GM19240 (cell line): ENCODE data around the gene RALGAPA1.
"Not testable (repeated sequence)": the region's sequence is repeated elsewhere in the genome, so short reads cannot be mapped to it uniquely, and the experiment has no call there.

Experiments used
- DNase-seq: peaks from one replicate; pipeline ENCODE4 v3.0.0; 2011; ENCODE audit warnings: low spot score; ENCODE audit not compliant: insufficient read length

RALGAPA1 gene

GRCh38 chr14:35766036-35766699 is 42.9 kb downstream of the RALGAPA1 start:
- no peak for DNase-seq

GRCh38 chr14:35761922-35762321 is 47.2 kb downstream of the RALGAPA1 start:
- DNase-seq = no peak

- no peak for DNase-seq
Measured at GRCh38 chr14:35760143-35760542, 49.0 kb downstream of the RALGAPA1 start.

DNA sequence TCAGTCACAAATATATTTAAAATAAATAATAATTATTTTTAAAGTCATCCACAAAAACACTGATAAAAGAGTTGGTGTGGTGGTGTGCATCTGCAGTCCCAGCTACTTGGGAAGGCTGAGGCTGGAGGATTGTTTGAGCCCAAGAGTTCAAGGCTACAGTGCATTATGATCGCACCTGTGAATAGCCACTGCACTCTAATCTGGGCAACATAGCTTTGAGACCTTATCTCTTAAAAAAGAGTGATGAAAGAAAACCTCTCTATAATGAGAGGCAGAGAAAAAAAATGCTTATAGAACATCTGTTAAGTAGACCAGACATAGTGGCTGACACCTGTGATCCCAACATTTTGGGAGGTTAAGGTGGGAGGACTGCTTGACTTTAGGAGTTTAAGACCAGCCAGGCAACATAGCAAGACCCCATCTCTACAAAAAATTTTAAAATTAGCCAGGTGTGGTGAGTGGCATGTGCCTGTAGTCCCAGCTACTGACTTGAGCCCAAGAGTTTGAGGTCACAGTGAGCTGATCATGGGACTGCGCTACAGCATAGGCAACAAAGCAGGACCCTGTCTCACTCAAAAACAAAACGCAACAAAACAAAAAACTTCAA is 50.5 kb downstream of the RALGAPA1 start:
- DNase-seq = no peak

DNA sequence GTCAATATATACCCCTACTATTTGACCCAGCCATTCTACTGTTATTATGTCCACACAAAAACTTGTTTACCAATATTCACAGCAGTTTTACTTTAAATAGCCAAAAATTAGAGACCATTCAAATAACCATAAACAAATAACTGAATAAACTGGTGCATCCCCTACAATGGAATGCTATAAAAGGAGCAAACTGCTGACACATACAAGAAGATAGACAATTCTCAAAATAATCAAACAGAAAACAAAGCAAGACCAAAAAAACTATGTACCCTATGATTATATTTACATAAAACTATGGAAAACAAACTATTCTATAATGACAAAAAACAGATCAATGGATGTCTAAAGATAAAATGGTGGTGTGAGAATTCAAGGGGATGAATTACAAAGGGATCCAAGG is 54.4 kb downstream of the RALGAPA1 start:
- DNase-seq = no peak

GRCh38 chr14:35752380-35752779 is 56.7 kb downstream of the RALGAPA1 start:
- no peak for DNase-seq

DNA sequence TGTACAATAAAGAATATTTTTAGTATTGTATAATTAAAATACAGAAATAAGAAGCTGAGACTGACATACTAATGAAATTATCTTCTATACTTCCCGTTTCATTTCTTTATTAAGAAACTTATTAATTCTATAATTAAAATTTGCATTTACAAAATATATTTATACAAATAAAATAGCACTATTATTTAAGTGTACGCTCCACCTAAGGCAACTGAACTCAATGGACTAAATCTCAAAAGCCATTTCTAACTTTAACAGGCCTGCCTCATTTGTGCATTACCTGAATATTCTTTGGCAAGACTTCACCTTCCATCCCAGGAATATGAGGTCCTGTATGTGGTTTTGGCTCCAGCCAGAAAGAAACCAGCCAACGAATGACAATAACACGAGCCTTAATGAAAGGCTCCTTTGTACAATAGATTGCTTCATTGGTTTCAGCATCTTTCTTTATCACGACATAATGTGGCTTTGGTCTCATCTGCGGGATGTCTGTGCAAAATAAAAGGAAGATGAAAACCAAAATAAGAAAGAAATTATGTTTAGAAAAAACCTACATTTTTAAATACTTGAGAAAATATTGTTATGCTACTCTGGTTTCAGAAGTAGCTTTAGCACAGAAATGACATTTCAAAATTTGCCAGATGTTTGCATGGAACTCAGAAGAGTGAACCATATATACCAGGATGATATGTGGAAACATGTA is 58.7 kb downstream of the RALGAPA1 start:
- no peak for DNase-seq

- no peak for DNase-seq
Measured at GRCh38 chr14:35747379-35747778, 61.7 kb downstream of the RALGAPA1 start.

- no peak for DNase-seq
Measured at GRCh38 chr14:35742442-35742841, 66.7 kb downstream of the RALGAPA1 start.

DNA sequence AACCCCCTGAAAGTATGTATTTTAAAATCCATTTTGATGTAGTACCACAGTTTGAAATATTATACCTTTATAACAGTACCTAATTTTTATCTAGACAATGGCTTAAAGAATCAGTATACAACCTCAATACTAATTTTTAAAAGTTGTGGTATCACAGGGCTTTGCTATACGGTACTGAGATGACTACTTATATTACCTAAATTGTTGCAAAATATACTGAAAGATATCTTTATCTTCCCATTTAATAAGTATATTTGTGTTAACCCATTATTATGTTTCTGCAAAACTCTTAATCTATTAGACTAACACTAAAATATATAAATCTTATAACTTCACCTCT is 67.1 kb downstream of the RALGAPA1 start:
- DNase-seq = no peak

- no peak for DNase-seq
Measured at GRCh38 chr14:35741345-35742031, 67.6 kb downstream of the RALGAPA1 start.

- no peak for DNase-seq
Measured at GRCh38 chr14:35740215-35740614, 68.9 kb downstream of the RALGAPA1 start.

- not testable (repeated sequence) for DNase-seq
Measured at GRCh38 chr14:35735163-35735562, 73.9 kb downstream of the RALGAPA1 start.

- not testable (repeated sequence) for DNase-seq
Measured at GRCh38 chr14:35733510-35733909, 75.6 kb downstream of the RALGAPA1 start.

- no peak for DNase-seq
Measured at GRCh38 chr14:35730871-35731270, 78.2 kb downstream of the RALGAPA1 start.

GRCh38 chr14:35727764-35728163 is 81.3 kb downstream of the RALGAPA1 start:
- DNase-seq = no peak

- DNase-seq = no peak
Measured at GRCh38 chr14:35725930-35726329, 83.2 kb downstream of the RALGAPA1 start.

DNA sequence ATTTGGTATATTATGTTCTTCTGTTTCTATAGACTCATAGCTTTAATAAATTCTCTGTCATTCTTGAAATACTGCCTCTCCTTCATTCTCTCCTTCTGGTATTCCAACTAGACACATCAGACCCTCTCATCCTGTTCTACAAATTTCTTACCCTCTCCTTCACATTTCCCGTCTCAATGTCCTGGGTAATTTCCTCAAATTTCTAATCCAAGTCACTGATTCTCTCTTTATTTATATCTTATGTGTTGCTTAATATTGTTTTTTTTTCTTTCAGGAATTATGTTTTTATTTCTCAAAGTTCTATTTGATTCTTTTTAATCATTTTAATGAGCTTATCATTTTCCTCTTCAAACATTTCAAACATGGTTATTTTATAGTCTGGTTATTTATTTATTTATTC is 94.0 kb downstream of the RALGAPA1 start:
- no peak for DNase-seq

- DNase-seq = no peak
Measured at GRCh38 chr14:35712466-35712865, 96.6 kb downstream of the RALGAPA1 start.

- DNase-seq = no peak
Measured at GRCh38 chr14:35708062-35708461, 101.0 kb downstream of the RALGAPA1 start.

DNA sequence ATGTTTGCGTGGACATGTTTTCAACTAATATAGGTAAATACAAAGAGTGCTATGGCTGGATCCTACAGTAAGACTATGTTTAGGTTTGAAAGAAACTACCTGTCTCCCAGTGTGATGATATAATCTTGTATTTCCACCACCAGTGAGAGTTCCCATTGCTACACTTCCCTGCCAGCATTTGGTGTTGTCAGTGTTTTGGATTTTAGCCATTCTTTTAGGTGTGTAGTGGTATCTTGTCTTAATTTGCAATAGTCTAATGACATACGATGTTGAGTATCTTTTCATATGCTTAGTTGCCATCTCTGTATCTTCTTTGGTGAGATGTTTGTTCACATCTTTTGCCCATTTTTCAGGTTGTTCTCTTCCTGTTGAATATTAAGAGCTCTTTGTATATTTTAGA is 103.5 kb downstream of the RALGAPA1 start:
- DNase-seq = no peak

DNA sequence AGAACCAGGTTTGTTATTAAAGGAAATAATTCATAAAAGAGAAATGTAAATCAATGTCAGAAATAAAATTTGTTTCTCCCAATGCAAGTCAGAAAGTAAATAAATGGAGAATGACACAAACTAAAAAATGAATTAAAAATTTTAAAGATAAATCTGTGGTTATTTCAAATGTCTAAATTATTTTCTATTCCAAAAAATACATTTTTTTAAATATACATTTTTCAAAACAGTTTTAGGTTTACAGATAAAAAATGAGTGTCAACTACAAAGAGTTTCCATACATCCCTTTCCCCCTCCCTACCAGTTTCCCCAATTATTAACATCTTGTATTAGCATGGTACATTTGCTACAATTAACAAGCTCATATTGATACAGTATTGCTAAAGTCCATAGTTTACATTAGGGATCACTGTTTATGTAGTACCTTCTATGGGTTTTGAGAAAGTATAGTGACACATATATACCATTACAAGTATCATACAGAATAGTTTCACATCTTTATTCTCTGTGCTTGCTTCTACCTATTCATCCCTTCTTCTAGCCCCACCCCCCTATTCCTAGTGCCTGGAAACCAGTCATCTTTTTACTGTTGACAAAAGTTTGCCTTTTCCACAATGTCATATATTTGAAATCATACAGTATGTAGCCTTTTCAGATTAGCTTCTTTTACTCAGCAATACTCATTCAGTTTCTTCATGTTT is 104.2 kb downstream of the RALGAPA1 start:
- DNase-seq = no peak
